IMR-90 (cell line): ENCODE measurements around the gene NIPAL1. TPM values are rescaled to one million over a fixed set of nuclear protein-coding genes. Genes with fewer than 3 reads are reported as not detected.
"Not testable (repeated sequence)": the region's sequence is repeated elsewhere in the genome, so short reads cannot be mapped to it uniquely, and the experiment has no call there.

Source experiments
- ATAC-seq: fragments of 200-7000 bp; cut with Tn5 transposase; 2 replicates; pipeline ENCODE4 v1.9.1; 2020; ENCODE audit warnings: low read depth, mild to moderate bottlenecking, moderate library complexity
- BruUV-seq: library from RNA; stranded (reverse); fragments of 400-500 nt; replicated peaks from 2 replicates; lab custom pipeline; 2021; lab: Mats Ljungman, UMichigan
- CTCF ChIA-PET: fragments of 300-600 bp; formaldehyde crosslinking; extraction: SDS; loops from one replicate; lab custom pipeline; 2021; ENCODE audit warnings: antibody characterized with exemption; lab: Yijun Ruan, JAX
- POLR2A ChIA-PET: fragments of 300-600 bp; sonication (Branson Sonifier 250); formaldehyde crosslinking; loops from one replicate; lab custom pipeline; 2022; ENCODE audit warnings: antibody characterized with exemption; ENCODE audit not compliant: unreplicated experiment; lab: Charles Lee
- DNase-seq: peaks from one replicate; pipeline ENCODE4 v3.0.0; 2013
- H2AFZ ChIP-seq: replicated peaks from 2 replicates; pipeline ENCODE3; 2013; ENCODE audit warnings: low read length, mild to moderate bottlenecking; ENCODE audit not compliant: poor library complexity
- H2AK5ac ChIP-seq: 2 replicates; pipeline ENCODE4 v1.6.1; 2013; ENCODE audit warnings: low read depth, low read length, inconsistent platforms
- H2AK9ac ChIP-seq: replicated peaks from 2 replicates; pipeline ENCODE3; 2013; ENCODE audit warnings: mild to moderate bottlenecking, low read depth, low read length, moderate library complexity; ENCODE audit not compliant: poor library complexity
- H2BK120ac ChIP-seq: 2 replicates; pipeline ENCODE4 v1.6.1; 2013; ENCODE audit warnings: low read depth, low read length, inconsistent platforms
- H2BK15ac ChIP-seq: 3 replicates; pipeline ENCODE4 v1.6.1; 2013; ENCODE audit warnings: low read depth, low read length, inconsistent platforms
- H2BK20ac ChIP-seq: 2 replicates; pipeline ENCODE4 v1.6.1; 2013; ENCODE audit warnings: low read depth, mild to moderate bottlenecking, inconsistent platforms, low read length, moderate library complexity
- H2BK5ac ChIP-seq: 2 replicates; pipeline ENCODE4 v1.6.1; 2013; ENCODE audit warnings: mild to moderate bottlenecking, low read depth, low read length, inconsistent platforms; ENCODE audit not compliant: poor library complexity, severe bottlenecking
- H3K14ac ChIP-seq: replicated peaks from 2 replicates; pipeline ENCODE4 v1.6.1; 2013; ENCODE audit warnings: low read depth, low read length, inconsistent platforms
- H3K18ac ChIP-seq: 2 replicates; pipeline ENCODE4 v1.6.1; 2013; ENCODE audit warnings: low read depth, low read length, control low read depth
- H3K23ac ChIP-seq: 2 replicates; pipeline ENCODE4 v1.6.1; 2013; ENCODE audit warnings: low read depth, low read length, inconsistent platforms
- H3K27ac ChIP-seq: 2 replicates; pipeline ENCODE4 v1.5.1; 2013; ENCODE audit warnings: mild to moderate bottlenecking, control low read depth, low read length; ENCODE audit not compliant: insufficient read depth
- H3K27me3 ChIP-seq: 2 replicates; pipeline ENCODE4 v1.6.1; 2013; ENCODE audit warnings: low read length; ENCODE audit not compliant: control insufficient read depth, insufficient read depth
- H3K36me3 ChIP-seq: 2 replicates; pipeline ENCODE4 v1.6.1; 2013; ENCODE audit warnings: low read length, mixed read lengths; ENCODE audit not compliant: control insufficient read depth, insufficient read depth
- H3K4ac ChIP-seq: 2 replicates; pipeline ENCODE4 v1.6.1; 2013; ENCODE audit warnings: low read depth, low read length, inconsistent platforms
- H3K4me1 ChIP-seq: 2 replicates; pipeline ENCODE4 v1.6.1; 2013; ENCODE audit warnings: low read length, mixed read lengths; ENCODE audit not compliant: control insufficient read depth, insufficient read depth
- H3K4me2 ChIP-seq: 2 replicates; pipeline ENCODE4 v1.6.1; 2013; ENCODE audit warnings: low read depth, mild to moderate bottlenecking, control low read depth, low read length, moderate library complexity
- H3K4me3 ChIP-seq: 2 replicates; pipeline ENCODE4 v1.5.1; 2013; ENCODE audit warnings: low read depth, mild to moderate bottlenecking, control low read depth, low read length, moderate library complexity; ENCODE audit not compliant: insufficient read depth
- H3K56ac ChIP-seq: 2 replicates; pipeline ENCODE4 v1.6.1; 2013; ENCODE audit warnings: low read length, inconsistent platforms; ENCODE audit not compliant: insufficient read depth; ENCODE audit errors: extremely low read depth
- H3K79me1 ChIP-seq, 2 experiments: 2 replicates each; pipeline ENCODE4 v1.6.1; 2013; ENCODE audit warnings: low read length in 2 of 2, inconsistent platforms in 1 of 2, low read depth in 1 of 2
- H3K9ac ChIP-seq: 2 replicates; pipeline ENCODE4 v1.6.1; 2013; ENCODE audit warnings: low read depth, low read length, control low read depth
- H3K9me1 ChIP-seq: 2 replicates; pipeline ENCODE4 v1.6.1; 2013; ENCODE audit warnings: low read length, inconsistent platforms; ENCODE audit not compliant: insufficient read depth
- H3K9me3 ChIP-seq: 2 replicates; pipeline ENCODE4 v1.6.1; 2013; ENCODE audit warnings: low read length; ENCODE audit not compliant: control insufficient read depth, insufficient read depth
- H4K20me1 ChIP-seq: 2 replicates; pipeline ENCODE4 v1.6.1; 2013; ENCODE audit warnings: low read length, inconsistent platforms; ENCODE audit not compliant: insufficient read depth
- H4K5ac ChIP-seq: 2 replicates; pipeline ENCODE4 v1.6.1; 2013; ENCODE audit warnings: mild to moderate bottlenecking, low read depth, low read length, control low read depth
- H4K8ac ChIP-seq, 2 experiments: 2 replicates each; pipeline ENCODE4 v1.6.1; 2013; ENCODE audit warnings: low read depth in 2 of 2, low read length in 2 of 2, control low read depth in 1 of 2, inconsistent platforms in 1 of 2
- H4K91ac ChIP-seq: 2 replicates; pipeline ENCODE4 v1.6.1; 2013; ENCODE audit warnings: low read depth, low read length, inconsistent platforms; ENCODE audit not compliant: insufficient read depth
- BHLHE40 ChIP-seq: fragments of 150-350 bp; IDR thresholded peaks from 2 replicates; pipeline ENCODE4 v1.6.1; 2016; ENCODE audit warnings: mild to moderate bottlenecking, low read depth, low read length
- CEBPB ChIP-seq: IDR thresholded peaks from 2 replicates; pipeline ENCODE4 v1.6.1; 2012; ENCODE audit warnings: low read depth, low read length, improper control_type of control experiment
- CHD1 ChIP-seq: IDR thresholded peaks from 2 replicates; pipeline ENCODE4 v1.6.1; 2012; ENCODE audit warnings: low read depth, low read length, improper control_type of control experiment
- MAFK ChIP-seq: IDR thresholded peaks from 2 replicates; pipeline ENCODE4 v1.6.1; 2012; ENCODE audit warnings: low read depth, low read length, improper control_type of control experiment
- MAZ ChIP-seq: IDR thresholded peaks from 2 replicates; pipeline ENCODE4 v1.6.1; 2012; ENCODE audit warnings: low read depth, mild to moderate bottlenecking, low read length, improper control_type of control experiment, moderate library complexity, borderline replicate concordance
- MXI1 ChIP-seq: IDR thresholded peaks from 2 replicates; pipeline ENCODE4 v1.6.1; 2012; ENCODE audit warnings: low read depth, mild to moderate bottlenecking, low read length, moderate library complexity, borderline replicate concordance
- POLR2A ChIP-seq: IDR thresholded peaks from 2 replicates; pipeline ENCODE4 v1.6.1; 2012; ENCODE audit warnings: mild to moderate bottlenecking, low read depth, low read length
- RAD21 ChIP-seq: IDR thresholded peaks from 2 replicates; pipeline ENCODE4 v1.6.1; 2012; ENCODE audit warnings: low read length, improper control_type of control experiment
- SMC3 ChIP-seq: fragments of 150-350 bp; IDR thresholded peaks from 2 replicates; pipeline ENCODE4 v1.6.1; 2016; ENCODE audit warnings: low read depth, mild to moderate bottlenecking, antibody characterized with exemption, low read length, moderate library complexity
- USF2 ChIP-seq: fragments of 150-350 bp; IDR thresholded peaks from 2 replicates; pipeline ENCODE4 v1.6.1; 2017; ENCODE audit warnings: mild to moderate bottlenecking, antibody characterized with exemption, low read length, low read depth
- WGBS, 2 experiments: methylation state at CpG; one replicate each; pipeline versions ENCODE4 v1.1.5 to v1.1.7; 2013; ENCODE audit warnings: missing lambda C conversion rate in 2 of 2; ENCODE audit not compliant: insufficient read length in 1 of 2; ENCODE audit errors: extremely low coverage in 2 of 2; 5-methylcytosine and 5-hydroxymethylcytosine counted together
- dilution Hi-C: fragments of 300-500 bp; cut with HindIII; formaldehyde crosslinking; loops from one replicate; pipeline ENCODE4 v1.14.3; 2018; ENCODE audit warnings: low sequenced_read_pairs; ENCODE audit not compliant: unreplicated experiment
- in situ Hi-C: fragments of 300-500 bp; cut with MboI; formaldehyde crosslinking; loops from 3 replicates; pipeline ENCODE4 v1.14.3; 2019; ENCODE audit warnings: low sequenced_read_pairs, inconsistent platforms, mixed read lengths
- intact Hi-C: fragments of 100-400 bp; cut with micrococcal nuclease; formaldehyde crosslinking; loops from 2 replicates; pipeline ENCODE4 v1.10.0; 2022
- polyA plus RNA-seq, 3 experiments: library from polyadenylated mRNA; depleted of rRNA; stranded (reverse); fragments of >200 nt; gene quantifications; 2 replicates each; pipeline ENCODE4 v1.2.3, GENCODE V29; 2012; ENCODE audit warnings: low replicate concordance in 1 of 3
- total RNA-seq: library from RNA; depleted of rRNA; stranded (reverse); fragments of >200 nt; gene quantifications from 2 replicates; pipeline ENCODE4 v1.2.3, GENCODE V29; 2012

NIPAL1 gene
- total and polyA plus RNA-seq, 2 of the 4 experiments (the other 2 are of a cell fraction) = 0.89 to 1.1 TPM

GRCh38 chr4:47990145-47990544 lies 26.4 kb upstream of the NIPAL1 start:
- intact Hi-C loops = no loop called here
- WGBS, 2 experiments = no CpG with 5 or more reads among the region's 5 CpGs
- no peak overlapping the region for H2BK15ac ChIP-seq
- H3K9me3 ChIP-seq = no peaks in the 10 kb centered on the region
- H4K20me1 ChIP-seq = no peaks in the 10 kb centered on the region
- H3K79me1 ChIP-seq = no peaks in the 10 kb centered on the region
- no peak overlapping the region for H4K91ac ChIP-seq
- DNase-seq = no peak
- no peak overlapping the region for H2AK5ac ChIP-seq
- H3K36me3 ChIP-seq = no peaks in the 10 kb centered on the region
- no peak overlapping the region for H3K4me2 ChIP-seq
- no peak overlapping the region for H4K8ac ChIP-seq
- ChIA-PET POLR2A (no interaction called here), CTCF (no interaction called here)
- no peak overlapping the region for H3K56ac ChIP-seq
- TF ChIP-seq MAFK = no peak
- no peak for TF ChIP-seq BHLHE40
- TF ChIP-seq MAZ = no peak
- TF ChIP-seq MXI1 = no peak
- no peak for TF ChIP-seq RAD21
- TF ChIP-seq SMC3 = no peak
- no peak for TF ChIP-seq CEBPB
- no peak for TF ChIP-seq CHD1
- no peak for TF ChIP-seq POLR2A
- TF ChIP-seq USF2 = no peak
- H3K23ac ChIP-seq = no peak overlapping the region
- H2BK5ac ChIP-seq = no peak overlapping the region
- H3K9ac ChIP-seq = no peak overlapping the region
- no peak overlapping the region for H3K27ac ChIP-seq
- no peak for ATAC-seq
- H4K5ac ChIP-seq = no peak overlapping the region
- H3K4me1 ChIP-seq = no peaks in the 10 kb centered on the region
- H3K27me3 ChIP-seq = no peaks in the 10 kb centered on the region
- dilution Hi-C loops = no loop called here
- H3K18ac ChIP-seq = no peak overlapping the region
- no peak overlapping the region for H2BK20ac ChIP-seq
- BruUV-seq = no TSS peak
- no peak overlapping the region for H2AFZ ChIP-seq
- no peak overlapping the region for H3K4me3 ChIP-seq
- no peak overlapping the region for H2AK9ac ChIP-seq
- no peaks in the 10 kb centered on the region for H3K9me1 ChIP-seq
- H3K14ac ChIP-seq = no peak overlapping the region
- in situ Hi-C loops = no loop called here
- H3K4ac ChIP-seq = no peak overlapping the region
- no peak overlapping the region for H2BK120ac ChIP-seq

GRCh38 chr4:47992475-47992874 lies 24.1 kb upstream of the NIPAL1 start:
- H3K9me3 ChIP-seq, H3K9me1 ChIP-seq, H3K79me1 ChIP-seq, intact Hi-C loops, H3K4ac ChIP-seq, H2AFZ ChIP-seq, ATAC-seq, H2AK5ac ChIP-seq, H3K18ac ChIP-seq, H3K27me3 ChIP-seq, dilution Hi-C loops, DNase-seq, H4K91ac ChIP-seq, H3K4me3 ChIP-seq, H4K5ac ChIP-seq, H2BK15ac ChIP-seq, H2AK9ac ChIP-seq, H3K23ac ChIP-seq, H3K4me1 ChIP-seq, in situ Hi-C loops, BruUV-seq, H4K20me1 ChIP-seq, POLR2A ChIA-PET, H4K8ac ChIP-seq, H2BK20ac ChIP-seq, H2BK120ac ChIP-seq, H3K36me3 ChIP-seq, H2BK5ac ChIP-seq, H3K14ac ChIP-seq, H3K56ac ChIP-seq, H3K4me2 ChIP-seq, H3K27ac ChIP-seq, H3K9ac ChIP-seq, CTCF ChIA-PET: not testable (repeated sequence)
- WGBS, 2 experiments = no CpG with 5 or more reads among the region's 1 CpG
